HG02943 (cell line): ENCODE data around the gene DACT3.

Experiments
- ATAC-seq: cut with Tn5 transposase; IDR thresholded peaks from one replicate; pipeline ENCODE4 v1.9.1; 2021; ENCODE audit warnings: mild to moderate bottlenecking, low read depth, moderate library complexity; ENCODE audit not compliant: unreplicated experiment

The DACT3 gene

GRCh38 chr19:46614114-46614722 is 46.8 kb downstream of the DACT3 start:
- no peak for ATAC-seq

GRCh38 chr19:46613525-46613924 is 47.5 kb downstream of the DACT3 start:
- ATAC-seq: no peak

GRCh38 chr19:46611776-46612175 is 49.2 kb downstream of the DACT3 start:
- ATAC-seq: no peak

- ATAC-seq: no peak
These were observed 49.9 kb downstream of the DACT3 start for GRCh38 chr19:46610851-46611770.

GRCh38 chr19:46610413-46610775 is 50.6 kb downstream of the DACT3 start:
- ATAC-seq: no peak

- no peak for ATAC-seq
These were observed 51.2 kb downstream of the DACT3 start for GRCh38 chr19:46609511-46610412.

GRCh38 chr19:46608581-46609345 is 52.2 kb downstream of the DACT3 start:
- ATAC-seq: no peak

- no peak for ATAC-seq
These were observed 52.8 kb downstream of the DACT3 start for GRCh38 chr19:46608178-46608577.

- no peak for ATAC-seq
These were observed 53.5 kb downstream of the DACT3 start for GRCh38 chr19:46607448-46607841.

- ATAC-seq: no peak
These were observed 54.1 kb downstream of the DACT3 start for GRCh38 chr19:46606681-46607447.

GRCh38 chr19:46606019-46606418 is 55.0 kb downstream of the DACT3 start:
- ATAC-seq: no peak

- no peak for ATAC-seq
These were observed 55.6 kb downstream of the DACT3 start for GRCh38 chr19:46605356-46605821.

GRCh38 chr19:46604781-46605355 is 56.1 kb downstream of the DACT3 start:
- no peak for ATAC-seq

GRCh38 chr19:46603752-46604231 is 57.2 kb downstream of the DACT3 start:
- ATAC-seq: no peak

- ATAC-seq: no peak
These were observed 57.8 kb downstream of the DACT3 start for GRCh38 chr19:46603195-46603637.

GRCh38 chr19:46602392-46603194 is 58.4 kb downstream of the DACT3 start:
- no peak for ATAC-seq

GRCh38 chr19:46601318-46602224 is 59.4 kb downstream of the DACT3 start, which contains the start of gene CALM3:
Gene CALM3, plus strand, starts transcription at chr19:46601330. Its CDS starts 105 bp downstream, at chr19:46601435.
- no peak for ATAC-seq
